BJ (cell line): ENCODE measurements around the gene CRISPLD2. TPM values are rescaled to one million over a fixed set of nuclear protein-coding genes. Genes with fewer than 3 reads are reported as not detected.

Experiments
- CTCF ChIA-PET: fragments of 350-600 bp; formaldehyde crosslinking; extraction: SDS; loops from one replicate; lab custom pipeline; 2021; ENCODE audit warnings: antibody characterized with exemption, inconsistent platforms; lab: Yijun Ruan, JAX
- POLR2A ChIA-PET: fragments of 300-600 bp; sonication (Branson Sonifier 250); formaldehyde crosslinking; extraction: SDS; loops from one replicate; lab custom pipeline; 2021; ENCODE audit warnings: antibody characterized with exemption; lab: Charles Lee
- DNase-seq: peaks from one replicate; pipeline ENCODE4 v3.0.0-alpha.2; 2011; ENCODE audit warnings: low read depth
- H3K27me3 ChIP-seq: 2 replicates; pipeline ENCODE4 v1.6.0; 2011; ENCODE audit warnings: low read length; ENCODE audit not compliant: control insufficient read depth, insufficient read depth
- H3K36me3 ChIP-seq: 2 replicates; pipeline ENCODE4 v1.5.1; 2011; ENCODE audit warnings: low read length; ENCODE audit not compliant: control insufficient read depth, insufficient read depth
- H3K4me3 ChIP-seq: 2 replicates; pipeline ENCODE4 v1.5.1; 2011; ENCODE audit warnings: low read depth, mild to moderate bottlenecking, control low read depth, low read length
- CTCF ChIP-seq: IDR thresholded peaks from 2 replicates; pipeline ENCODE4 v1.5.1; 2011; ENCODE audit warnings: low read depth, mild to moderate bottlenecking, control low read depth, inconsistent platforms, low read length, moderate library complexity; ENCODE audit not compliant: insufficient read depth
- polyA plus RNA-seq: library from polyadenylated mRNA; depleted of rRNA; stranded (reverse); fragments of >200 nt; gene quantifications from 2 replicates; pipeline ENCODE4 v1.2.3, GENCODE V29; 2011

Gene CRISPLD2
- polyA plus RNA-seq, 1 experiment: 183 TPM

GRCh38 chr16:84817206-84817605, 2.6 kb upstream of the CRISPLD2 start:
- no peak for TF ChIP-seq CTCF
- no peaks in the 10 kb centered on the region for H3K36me3 ChIP-seq
- POLR2A ChIA-PET: no interaction called here
- no peaks in the 10 kb centered on the region for H3K27me3 ChIP-seq
- H3K4me3 ChIP-seq: no peak overlapping the region
- no peak for DNase-seq
- CTCF ChIA-PET: no interaction called here

- ChIA-PET CTCF (no interaction called here), POLR2A (no interaction called here)
- TF ChIP-seq CTCF: no peak
- Histone ChIP-seq H3K4me3 (no peak overlapping the region), H3K27me3 (no peaks in the 10 kb centered on the region), H3K36me3 (no peaks in the 10 kb centered on the region)
- DNase-seq: no peak
Observed at GRCh38 chr16:84817613-84818012, 2.2 kb upstream of the CRISPLD2 start.

GRCh38 chr16:84818133-84818532, 1.7 kb upstream of the CRISPLD2 start:
- H3K27me3 ChIP-seq: no peaks in the 10 kb centered on the region
- CTCF ChIA-PET: no interaction called here
- H3K4me3 ChIP-seq: no peak overlapping the region
- POLR2A ChIA-PET: no interaction called here
- no peaks in the 10 kb centered on the region for H3K36me3 ChIP-seq
- no peak for TF ChIP-seq CTCF
- DNase-seq: no peak

- ChIA-PET POLR2A (interaction anchor here (0.5 to 1.6 kb wide), 7 partner anchors 13 to 260 kb away, joined by 3 to 7 read pairs (median 4); no protein-coding TSS in a partner anchor), CTCF (interaction anchor here (0.6 to 1.4 kb wide), 3 partner anchors 21 to 65 kb away, joined by 3 to 4 read pairs (median 3); no protein-coding TSS in a partner anchor)
- Histone ChIP-seq H3K27me3 (no peaks in the 10 kb centered on the region), H3K36me3 (no peaks in the 10 kb centered on the region), H3K4me3 (peak overlapping the region; percentile 13; the same call in 1 of the 2 replicates)
- DNase-seq: no peak
- TF ChIP-seq CTCF: no peak
Observed at GRCh38 chr16:84818989-84819643, 669 bp upstream of the CRISPLD2 start.

- DNase-seq: no peak
- TF ChIP-seq CTCF: no peak
- ChIA-PET POLR2A (interaction anchor here (0.6 to 1.6 kb wide), 6 partner anchors 9 to 31 kb away, joined by 3 to 7 read pairs (median 5); no protein-coding TSS in a partner anchor), CTCF (interaction anchor here (0.7 to 2.2 kb wide), 7 partner anchors 8 to 132 kb away, joined by 3 to 7 read pairs (median 3); no protein-coding TSS in a partner anchor)
- H3K27me3 ChIP-seq: no peaks in the 10 kb centered on the region
- peak overlapping the region; percentile 79 for H3K4me3 ChIP-seq
- 0 out of 2 replicates have a peak, but pooled peaks cover 1% of the 10 kb centered on the region for H3K36me3 ChIP-seq
Observed at GRCh38 chr16:84820305-84820684, 510 bp downstream of the CRISPLD2 start.
